Measurements from ENCODE around the gene VAMP2.

The VAMP2 gene

GRCh38 chr17:8121407-8121680 is 41.4 kb downstream of the VAMP2 start:
- DNase-seq: no peak

DNA sequence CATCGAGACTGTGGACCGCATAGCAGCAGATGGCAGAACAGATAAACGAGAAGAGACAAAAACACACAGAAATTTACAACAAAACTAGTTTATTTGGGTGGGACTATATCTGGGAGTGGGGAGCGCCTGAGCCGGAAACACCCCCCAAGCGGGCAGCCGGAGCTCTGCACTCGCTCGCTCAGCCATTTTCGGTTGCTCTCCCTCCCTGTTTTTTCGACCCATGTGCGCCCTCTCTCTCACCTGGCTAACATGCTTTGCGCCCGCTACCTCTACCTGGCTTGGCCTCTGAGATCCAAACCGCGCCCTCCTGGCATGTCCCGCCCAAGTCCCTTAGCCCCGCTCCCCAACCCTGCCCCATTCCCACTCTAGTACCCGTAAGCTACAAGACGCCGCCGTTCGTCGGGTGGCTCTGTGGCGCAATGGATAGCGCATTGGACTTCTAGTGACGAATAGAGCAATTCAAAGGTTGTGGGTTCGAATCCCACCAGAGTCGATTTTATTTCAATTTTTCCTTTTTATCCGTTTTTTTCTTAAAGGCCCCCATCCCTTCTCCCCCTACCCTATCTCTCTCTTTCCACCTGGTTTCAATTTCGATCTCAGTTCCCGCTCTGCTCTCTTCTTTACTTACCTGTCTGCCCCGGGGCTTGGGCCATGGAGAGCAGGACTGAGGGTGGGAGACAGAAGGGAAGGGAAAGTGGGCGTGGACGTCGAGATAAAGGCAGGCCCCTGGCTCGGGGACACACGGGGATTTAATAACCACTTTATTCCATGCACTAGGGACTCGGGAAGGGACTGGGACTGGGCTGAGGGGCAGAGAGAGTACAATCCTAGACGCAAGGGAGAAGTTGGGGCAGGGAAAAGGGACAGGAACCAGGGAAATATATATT is 42.0 kb downstream of the VAMP2 start:
- no peak for DNase-seq

- peak; percentile 91 for DNase-seq
These were observed 42.9 kb downstream of the VAMP2 start for GRCh38 chr17:8119581-8120519.

GRCh38 chr17:8118769-8119580 is 43.8 kb downstream of the VAMP2 start:
- DNase-seq: peak; percentile 87

DNA sequence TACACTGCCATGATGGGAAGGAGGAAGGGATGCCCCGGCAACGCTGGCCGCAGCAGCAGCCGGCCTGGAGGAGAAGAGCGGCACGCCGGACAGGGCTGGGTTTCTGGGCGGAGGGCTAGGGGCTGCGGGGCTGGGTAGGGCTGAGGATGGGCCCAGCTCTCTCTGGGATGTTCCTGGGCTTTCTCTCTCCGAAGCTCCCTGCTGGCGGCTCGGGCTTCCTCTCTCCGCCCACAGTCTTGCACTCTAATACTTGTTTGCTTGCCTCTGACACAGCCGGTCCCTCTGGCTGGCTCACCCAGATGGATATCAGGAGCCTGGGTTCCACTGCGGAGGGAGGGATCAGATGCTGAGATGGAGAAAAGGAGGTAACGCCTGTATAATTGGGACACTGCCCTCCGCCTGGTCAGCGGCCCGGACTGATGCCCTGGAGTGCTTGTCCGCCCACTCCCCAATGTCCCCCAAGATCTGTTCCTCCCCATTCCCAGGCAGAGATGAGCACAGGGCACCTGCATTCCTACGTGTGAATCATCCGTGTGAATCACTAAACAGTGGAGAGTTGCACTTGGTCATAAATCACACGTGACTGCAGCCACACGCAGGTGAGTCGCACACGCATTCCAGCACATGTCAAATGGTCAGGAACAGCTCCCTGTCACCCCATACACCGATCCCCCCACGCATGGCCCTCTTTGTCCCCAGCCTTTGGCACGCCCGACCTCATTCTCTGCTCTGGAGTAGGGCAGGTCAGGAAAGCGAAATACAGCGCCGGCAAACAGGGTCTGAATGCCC is 44.6 kb downstream of the VAMP2 start, which contains the start of gene ALOXE3:
ALOXE3 (minus strand) TSS at position 535 of the 789 bp plus-strand sequence; CDS start at position 11, 524 bp downstream.
- no peak for DNase-seq

- DNase-seq: no peak
These were observed 45.3 kb downstream of the VAMP2 start for GRCh38 chr17:8117367-8117979.

DNA sequence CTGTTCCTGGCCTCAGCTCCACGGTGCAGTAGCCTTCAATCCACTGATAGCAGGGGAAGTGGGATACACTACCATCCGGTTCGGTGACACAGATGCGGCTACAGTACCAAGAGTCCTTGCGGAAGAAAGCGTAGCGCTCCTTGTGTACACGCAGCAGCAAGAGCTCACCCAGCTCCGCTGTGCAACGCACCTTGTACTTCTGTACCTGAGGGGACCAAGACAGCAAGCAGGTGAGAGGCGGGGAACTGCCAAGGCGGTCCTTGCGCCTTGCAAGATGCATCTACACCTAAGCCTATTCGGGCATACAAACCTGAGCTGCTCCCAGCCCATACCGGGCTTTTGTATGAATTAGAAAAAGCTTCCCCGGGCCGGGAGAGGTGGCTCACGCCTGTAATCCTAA is 46.0 kb downstream of the VAMP2 start:
- no peak for DNase-seq

GRCh38 chr17:8110907-8111306 is 51.8 kb downstream of the VAMP2 start:
- DNase-seq: no peak

GRCh38 chr17:8110456-8110804 is 52.3 kb downstream of the VAMP2 start:
- DNase-seq: no peak

GRCh38 chr17:8109661-8110455 is 52.9 kb downstream of the VAMP2 start:
- DNase-seq: peak; percentile 77

Data from central memory CD4-positive, alpha-beta T cell (primary cell).